Stimulated activated CD4-positive, alpha-beta T cell treated with anti-CD3 and anti-CD28 coated beads, TNF-alpha, amount 100 ng/mL, for 1 hour (primary cell): Measurements from ENCODE around the gene SH2D6.
A peak's percentile ranks its signal among the peaks of the same experiment; 100 is the strongest.
"Not testable (repeated sequence)": the region's sequence is repeated elsewhere in the genome, so short reads cannot be mapped to it uniquely, and the experiment has no call there.

ENCODE experiments used
- DNase-seq, 3 donors: peaks; one replicate each; pipeline ENCODE4 v3.0.0-alpha.2; 2020; ENCODE audit warnings: low read depth in 3 of 3, low spot score in 1 of 3

The SH2D6 gene

DNA sequence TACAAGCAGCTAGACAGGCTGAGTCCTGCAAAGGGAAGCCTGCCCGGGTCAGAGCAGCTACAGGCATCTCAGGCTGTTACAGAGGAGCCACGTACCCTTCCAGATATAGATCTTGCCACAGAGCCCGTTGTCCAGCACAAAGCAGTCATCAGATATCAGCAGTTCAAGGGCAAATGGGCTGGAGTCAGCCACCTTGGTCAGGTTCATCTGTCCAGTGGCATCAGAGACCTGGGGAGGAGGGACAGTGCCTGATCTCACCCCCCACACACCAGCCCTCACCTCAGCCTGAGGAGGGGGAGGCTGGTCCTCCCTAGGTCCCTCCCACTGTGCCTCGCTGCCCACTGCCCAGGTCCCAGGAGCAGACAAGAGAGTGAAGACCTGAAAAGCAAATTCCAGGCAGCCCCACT lies 20.6 kb upstream of the SH2D6 start:
- no peak for DNase-seq

DNA sequence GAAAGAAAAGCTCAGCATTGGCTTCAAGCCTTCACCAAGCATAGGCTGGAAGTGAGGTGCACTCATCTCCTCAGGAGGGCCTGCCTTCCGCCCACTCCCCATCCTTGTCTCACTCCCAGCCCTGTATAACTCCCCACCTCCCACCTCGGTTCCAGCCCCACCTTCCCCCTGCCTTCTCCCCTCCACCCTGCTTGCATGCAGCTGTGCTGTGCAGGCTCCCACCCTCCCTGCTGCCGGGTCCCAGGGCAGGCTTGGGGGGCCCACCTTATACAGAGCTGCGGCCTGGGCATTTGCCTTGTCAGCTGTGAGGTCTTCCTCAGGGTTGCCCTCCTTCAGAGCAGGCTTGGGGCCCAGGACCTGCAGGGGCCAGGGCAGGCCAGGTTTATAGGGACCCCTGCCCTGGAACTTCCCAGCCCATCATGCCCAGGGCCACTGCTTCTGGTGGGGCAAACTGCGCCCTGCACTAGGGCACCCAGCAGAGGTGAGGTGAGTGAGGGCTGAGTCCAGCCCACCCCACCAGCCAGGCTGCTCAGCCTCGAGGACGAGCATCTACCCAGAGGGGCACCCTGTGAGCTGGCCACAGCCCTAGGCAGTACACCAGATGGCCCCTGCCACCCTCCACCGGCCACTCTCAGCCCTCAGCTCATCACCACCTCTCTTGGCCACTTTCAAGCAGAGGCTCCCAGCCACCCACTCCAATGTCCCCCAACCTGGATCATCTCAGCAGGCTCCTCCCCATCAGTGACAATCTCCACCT lies 19.9 kb upstream of the SH2D6 start:
- no peak for DNase-seq

- no peak for DNase-seq
Measured at GRCh38 chr2:85399183-85399455, 19.4 kb upstream of the SH2D6 start.

DNA sequence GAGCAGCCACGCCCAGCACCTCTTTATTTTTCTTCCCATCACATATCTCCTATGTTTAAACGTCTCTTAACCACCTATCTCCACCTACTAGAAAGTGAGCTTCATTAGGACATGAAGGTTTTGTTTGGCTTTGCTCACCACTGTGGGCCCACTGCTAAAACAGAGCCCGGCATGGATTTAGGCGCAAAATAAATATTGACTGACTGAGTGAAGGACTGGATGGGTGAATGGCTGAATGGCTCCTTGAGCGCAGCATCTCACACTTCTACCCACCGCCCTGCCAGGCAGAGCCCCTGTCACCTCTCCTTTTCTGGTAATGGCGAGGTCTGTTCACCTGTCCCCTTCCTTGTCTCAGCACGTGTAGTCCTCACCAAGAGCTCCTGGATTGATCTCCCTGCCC lies 18.5 kb upstream of the SH2D6 start:
- DNase-seq, result no peak

DNA sequence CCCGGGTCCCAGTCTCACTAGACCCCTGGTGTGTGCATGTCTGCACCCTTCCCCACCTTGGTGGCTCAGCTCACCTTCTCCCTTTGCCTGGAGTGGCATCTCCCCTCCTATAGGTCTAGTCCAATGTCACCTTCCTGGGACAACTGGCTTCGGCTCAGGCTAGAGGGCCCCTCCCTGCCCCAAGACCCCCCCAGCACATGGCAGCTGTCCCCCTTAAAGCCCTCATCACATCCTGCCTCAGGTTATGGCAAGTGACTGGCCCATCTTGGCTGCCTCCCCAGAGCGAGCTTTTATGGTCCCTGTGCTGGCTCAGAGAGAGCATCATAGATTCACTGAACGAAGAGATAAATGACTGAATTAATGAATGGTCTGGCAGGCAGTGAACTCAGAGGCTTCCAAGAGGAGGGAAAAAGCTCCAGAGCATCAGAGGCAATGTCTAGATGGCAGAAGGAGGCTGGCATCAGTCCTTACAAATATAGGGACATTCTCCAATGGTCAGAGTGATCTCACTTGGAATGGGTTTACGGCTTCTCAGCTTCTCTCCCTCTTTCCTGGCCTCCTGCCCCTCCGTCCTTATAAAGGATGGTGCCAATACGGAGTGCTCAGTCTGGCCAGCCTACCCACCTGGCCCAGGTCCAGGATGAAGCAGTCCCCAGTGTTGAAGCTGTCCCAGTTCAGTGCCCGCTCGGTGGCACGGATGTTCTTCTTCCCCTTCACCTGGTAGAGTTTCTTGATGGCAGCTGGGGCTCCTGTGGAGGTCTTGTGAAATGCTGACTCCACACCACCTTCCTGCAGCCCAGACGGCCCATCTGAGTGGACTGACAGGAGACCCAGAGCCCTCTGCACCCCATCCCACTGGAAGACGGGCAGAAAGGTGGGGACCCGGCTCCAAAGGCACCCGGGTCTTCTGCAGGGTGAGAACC lies 17.7 kb upstream of the SH2D6 start:
- DNase-seq, result no peak

- no peak for DNase-seq
Measured at GRCh38 chr2:85401464-85401805, 17.1 kb upstream of the SH2D6 start.

- no peak for DNase-seq
Measured at GRCh38 chr2:85401844-85402243, 16.7 kb upstream of the SH2D6 start.

- peak in 2 of 3 donors; percentile 37 to 51 for DNase-seq
Measured at GRCh38 chr2:85405201-85406059, 13.1 kb upstream of the SH2D6 start.

DNA sequence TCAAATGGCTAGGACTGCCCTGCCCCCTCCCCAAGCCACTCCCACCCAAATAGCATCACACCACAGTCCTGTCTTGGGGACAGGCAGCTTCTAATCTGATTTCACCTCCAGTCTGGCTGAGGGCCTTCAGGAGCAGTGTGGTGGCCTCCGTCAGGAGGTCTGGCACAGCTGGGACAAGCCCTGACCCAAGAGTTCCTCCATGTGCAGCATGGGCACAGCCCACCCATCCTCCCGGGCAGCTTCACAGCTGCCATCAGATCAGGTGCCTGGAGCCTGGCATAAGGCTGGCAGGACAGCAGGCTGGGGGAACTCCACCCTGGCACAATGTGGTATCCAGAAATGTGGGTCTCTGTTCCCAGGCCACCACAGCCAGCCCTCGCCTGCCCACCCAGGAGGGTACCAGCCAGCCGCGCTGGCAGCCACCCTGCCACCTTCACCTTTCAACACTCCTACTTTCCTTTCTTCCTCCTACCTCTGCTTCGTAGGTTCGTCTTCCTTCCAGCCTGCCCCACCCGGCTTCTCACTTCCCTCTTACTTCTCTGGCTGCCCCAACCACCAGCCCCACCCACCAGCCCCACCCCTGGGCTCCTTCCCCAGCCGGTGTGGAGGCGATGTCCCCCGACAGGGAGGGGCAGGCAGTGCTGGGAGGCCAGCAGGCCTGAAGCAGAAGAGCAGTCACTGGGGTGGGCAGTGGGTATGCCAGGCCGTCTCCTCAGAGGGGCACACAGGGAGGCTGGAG lies 8.5 kb upstream of the SH2D6 start, which contains the start of gene CAPG:
TSS of gene CAPG (minus strand) at position 522 of the 739 bp plus-strand sequence. CDS start 8,221 bp downstream, outside the sequence.
- no peak for DNase-seq

DNA sequence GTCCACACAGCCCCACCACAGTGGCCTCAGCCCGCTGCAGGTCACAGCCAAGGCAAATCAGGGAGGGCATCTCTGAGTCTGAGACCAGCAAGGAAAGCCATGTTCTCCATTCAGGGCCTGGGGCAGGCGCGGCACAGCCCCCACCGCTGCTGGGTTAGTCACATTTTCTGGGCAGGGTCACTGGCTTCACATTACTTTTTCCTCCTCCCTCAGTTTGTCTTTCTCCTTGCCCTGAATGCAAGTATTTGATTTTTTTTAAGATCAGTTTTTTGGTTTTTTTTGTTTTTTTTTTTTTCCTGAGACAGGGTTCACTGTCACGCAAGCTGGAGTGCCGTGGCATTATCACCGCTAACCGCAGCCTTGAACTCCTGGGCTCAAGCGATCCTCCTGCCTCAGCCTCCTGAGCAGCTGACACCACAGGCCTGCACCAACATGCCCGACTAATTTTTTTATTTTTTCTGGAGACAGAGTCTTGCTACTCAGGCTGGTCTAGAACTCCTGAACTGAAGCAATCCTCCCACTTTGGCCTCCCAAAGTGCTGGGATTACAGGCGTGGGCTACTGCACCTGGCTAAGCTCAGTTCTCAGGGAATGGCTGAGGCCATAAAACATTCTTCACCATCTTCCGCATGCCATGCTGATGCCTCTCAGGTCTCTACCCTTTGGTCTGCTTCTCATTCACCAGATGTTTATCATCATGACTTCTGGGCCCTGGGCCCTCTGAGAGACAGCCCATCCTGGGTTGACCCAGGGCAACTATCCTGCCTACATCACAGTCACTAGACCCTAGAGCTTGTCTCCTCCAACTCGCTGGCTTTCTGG lies 7.7 kb upstream of the SH2D6 start:
- DNase-seq, result no peak

- no peak for DNase-seq
Measured at GRCh38 chr2:85411405-85411748, 7.1 kb upstream of the SH2D6 start.

GRCh38 chr2:85413592-85414420 lies 4.7 kb upstream of the SH2D6 start:
- peak in 1 of 3 donors; percentile 32 for DNase-seq

- not testable (repeated sequence) for DNase-seq
Measured at GRCh38 chr2:85414421-85414759, 4.1 kb upstream of the SH2D6 start.

DNA sequence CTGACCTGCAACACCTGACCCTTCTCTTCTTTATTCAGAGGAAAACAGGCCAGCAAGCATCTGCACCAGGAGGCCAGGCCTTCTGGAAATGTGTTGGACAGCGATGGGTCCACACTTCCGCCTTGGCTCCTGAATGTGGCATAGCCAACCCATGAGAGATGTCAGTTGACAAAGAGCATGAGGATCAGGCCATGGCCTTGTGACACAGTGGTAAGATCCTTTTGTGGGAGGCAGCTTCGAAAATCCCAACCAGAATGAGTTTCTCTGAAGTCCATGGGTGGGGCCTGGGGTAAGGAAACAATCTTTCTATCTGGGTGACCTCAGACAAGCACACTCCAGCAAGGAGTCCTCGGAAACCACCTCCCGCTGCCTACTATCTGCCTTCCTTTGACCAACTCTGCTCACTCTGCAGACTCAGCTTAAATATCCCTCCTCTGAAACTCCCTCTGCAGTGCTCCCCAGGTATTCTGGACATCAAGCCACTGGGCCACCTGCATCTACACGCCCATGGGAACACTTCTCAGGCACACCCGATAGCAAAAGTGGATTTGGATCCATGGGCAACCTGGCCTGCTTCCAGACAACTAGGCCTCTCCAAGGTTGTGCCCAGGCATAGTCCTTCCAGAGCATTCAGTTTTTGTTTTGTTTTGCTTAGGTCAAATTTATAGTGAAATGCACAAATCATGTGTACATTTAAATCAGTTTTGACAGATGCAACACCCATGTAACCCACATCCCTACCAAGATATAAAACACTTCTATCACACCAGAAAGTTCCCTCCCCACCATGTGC lies 3.6 kb upstream of the SH2D6 start:
- DNase-seq, result no peak

- no peak for DNase-seq
Measured at GRCh38 chr2:85415980-85416650, 2.4 kb upstream of the SH2D6 start.

GRCh38 chr2:85419009-85419675 lies 628 bp downstream of the SH2D6 start:
- DNase-seq, result no peak

DNA sequence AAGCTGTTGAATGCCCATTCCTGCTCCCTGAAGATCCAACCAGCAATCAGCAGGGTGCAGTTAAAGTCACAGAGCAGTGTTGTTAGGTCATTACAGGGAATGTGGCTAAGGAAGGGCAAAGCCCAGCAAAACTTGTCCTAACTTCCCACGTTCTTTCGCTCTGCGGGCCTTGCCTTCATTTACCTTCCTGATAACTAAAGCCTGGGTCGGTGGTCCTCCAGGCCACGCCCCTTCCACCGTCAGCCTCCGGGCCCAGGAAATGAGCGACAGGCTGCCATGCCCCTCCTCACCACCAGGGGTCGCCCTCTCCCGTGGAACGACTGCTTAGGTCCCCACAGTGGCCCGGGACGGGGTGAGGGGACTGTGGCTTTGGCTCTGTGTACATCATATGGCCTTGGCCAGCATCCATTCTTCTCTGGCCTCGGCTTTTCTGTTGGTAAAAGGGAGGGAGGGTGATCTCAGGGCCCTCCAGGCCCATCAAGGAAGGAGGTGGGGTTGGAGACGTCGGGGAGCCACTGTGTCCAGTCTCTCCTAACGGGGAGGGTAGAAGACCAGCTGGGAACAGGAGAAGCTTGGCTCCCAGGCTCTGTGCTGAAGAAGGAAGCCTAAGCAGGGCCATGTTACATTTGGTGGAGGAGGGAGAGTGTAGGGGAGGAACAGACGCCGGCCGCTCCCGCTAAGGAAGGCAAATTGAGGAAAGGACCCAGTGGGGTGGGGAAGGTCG lies 2.2 kb downstream of the SH2D6 start:
- DNase-seq, result peak; percentile 74 to 96 (median 82)
